Measurements from ENCODE around the gene CLCNKA.

CLCNKA gene

GRCh38 chr1:15988856-15989736 is 32.7 kb upstream of the CLCNKA start:
- Histone ChIP-seq H3K27me3 (no peaks in the 10 kb centered on the region), H3K4me1 (no peaks in the 10 kb centered on the region), H3K27ac (no peak overlapping the region), H3K36me3 (no peaks in the 10 kb centered on the region), H3K4me3 (no peak overlapping the region), H3K9me3 (no peaks in the 10 kb centered on the region)
- intact Hi-C loops (cut with DNase I; ENCODE audit: low total_unique reads): no loop called here
- DNase-seq: no peak
- TF ChIP-seq CTCF (IDR thresholded peaks at IDR 0.05): no peak

- no peak for TF ChIP-seq CTCF (IDR thresholded peaks at IDR 0.05)
- intact Hi-C loops (cut with DNase I; ENCODE audit: low total_unique reads): loop anchor here (5.0 kb wide), 2 partner anchors 177 to 197 kb away; no protein-coding TSS in a partner anchor
- H3K4me3 ChIP-seq: no peak overlapping the region
- H3K36me3 ChIP-seq: no peaks in the 10 kb centered on the region
- no peaks in the 10 kb centered on the region for H3K4me1 ChIP-seq
- no peak for DNase-seq
- H3K27me3 ChIP-seq: no peaks in the 10 kb centered on the region
- no peak overlapping the region for H3K27ac ChIP-seq
- no peaks in the 10 kb centered on the region for H3K9me3 ChIP-seq
Measured at GRCh38 chr1:15989776-15990175, 32.1 kb upstream of the CLCNKA start.

GRCh38 chr1:15991427-15992186 is 30.2 kb upstream of the CLCNKA start:
- Histone ChIP-seq H3K9me3 (no peaks in the 10 kb centered on the region), H3K4me1 (no peaks in the 10 kb centered on the region), H3K27me3 (no peaks in the 10 kb centered on the region), H3K27ac (no peak overlapping the region), H3K36me3 (no peaks in the 10 kb centered on the region), H3K4me3 (no peak overlapping the region)
- TF ChIP-seq CTCF (IDR thresholded peaks at IDR 0.05): no peak
- intact Hi-C loops (cut with DNase I; ENCODE audit: low total_unique reads): loop anchor here (5.0 kb wide), 2 partner anchors 179 to 199 kb away; no protein-coding TSS in a partner anchor
- no peak for DNase-seq

- intact Hi-C loops (cut with DNase I; ENCODE audit: low total_unique reads): loop anchor here (5.0 kb wide), 2 partner anchors 180 to 200 kb away; no protein-coding TSS in a partner anchor
- Histone ChIP-seq H3K4me1 (no peaks in the 10 kb centered on the region), H3K4me3 (no peak overlapping the region), H3K9me3 (no peaks in the 10 kb centered on the region), H3K36me3 (no peaks in the 10 kb centered on the region), H3K27ac (no peak overlapping the region), H3K27me3 (no peaks in the 10 kb centered on the region)
- no peak for DNase-seq
- TF ChIP-seq CTCF (IDR thresholded peaks at IDR 0.05): no peak
Measured at GRCh38 chr1:15992187-15992553, 29.7 kb upstream of the CLCNKA start.

- no peak for TF ChIP-seq CTCF (IDR thresholded peaks at IDR 0.05)
- Histone ChIP-seq H3K4me1 (no peaks in the 10 kb centered on the region), H3K4me3 (no peak overlapping the region), H3K27ac (no peak overlapping the region), H3K9me3 (no peaks in the 10 kb centered on the region), H3K36me3 (no peaks in the 10 kb centered on the region), H3K27me3 (no peaks in the 10 kb centered on the region)
- no peak for DNase-seq
- intact Hi-C loops (cut with DNase I; ENCODE audit: low total_unique reads): loop anchor here (5.0 kb wide), 2 partner anchors 181 to 201 kb away; no protein-coding TSS in a partner anchor
Measured at GRCh38 chr1:15992582-15993500, 29.0 kb upstream of the CLCNKA start.
